Panc1 (cell line): ENCODE measurements around the gene TRAK1. TPM values are rescaled to one million over a fixed set of nuclear protein-coding genes. Genes with fewer than 3 reads are reported as not detected.

Experiments used
- ATAC-seq: fragments of 200-7000 bp; cut with Tn5 transposase; 2 replicates; pipeline ENCODE4 v1.9.1; 2020; ENCODE audit warnings: mild to moderate bottlenecking, moderate library complexity
- BruUV-seq: library from RNA; stranded (reverse); fragments of 400-500 nt; replicated peaks from 2 replicates; lab custom pipeline; 2021; lab: Mats Ljungman, UMichigan
- CTCF ChIA-PET: fragments of 300-600 bp; sonication (Branson Sonifier 250); formaldehyde crosslinking; loops from one replicate; lab custom pipeline; 2022; ENCODE audit warnings: antibody characterized with exemption; lab: Charles Lee
- POLR2A ChIA-PET: fragments of 300-600 bp; sonication (Branson Sonifier 250); formaldehyde crosslinking; loops from one replicate; lab custom pipeline; 2022; ENCODE audit warnings: antibody characterized with exemption; lab: Charles Lee
- DNase-seq: peaks from one replicate; pipeline ENCODE4 v3.0.0-alpha.2; 2010; ENCODE audit warnings: low read depth, low spot score
- H3K27ac ChIP-seq: 2 replicates; pipeline ENCODE4 v1.5.1; 2011; ENCODE audit warnings: mild to moderate bottlenecking, low read length, inconsistent platforms
- H3K27me3 ChIP-seq: fragments of 200-500 bp; sonication (Bioruptor generic); 2 replicates; pipeline ENCODE4 v1.6.0; 2014; ENCODE audit warnings: low read length, inconsistent platforms; ENCODE audit not compliant: control insufficient read depth, insufficient read depth
- H3K36me3 ChIP-seq: fragments of 200-500 bp; sonication (Bioruptor generic); 2 replicates; pipeline ENCODE4 v1.5.1; 2014; ENCODE audit warnings: inconsistent platforms, mild to moderate bottlenecking, low read length, moderate library complexity; ENCODE audit not compliant: control insufficient read depth, insufficient read depth
- H3K4me1 ChIP-seq: 2 replicates; pipeline ENCODE4 v1.5.1; 2011; ENCODE audit warnings: inconsistent platforms, mild to moderate bottlenecking, low read length, moderate library complexity; ENCODE audit not compliant: control insufficient read depth, insufficient read depth
- H3K4me3 ChIP-seq, 2 experiments: 2 replicates each; pipeline ENCODE4 v1.5.1; 2011 to 2012; ENCODE audit warnings: low read depth in 2 of 2, low read length in 2 of 2, mild to moderate bottlenecking in 2 of 2, inconsistent platforms in 1 of 2, moderate library complexity in 1 of 2
- H3K9me3 ChIP-seq: fragments of 200-500 bp; sonication (Bioruptor generic); 2 replicates; pipeline ENCODE4 v1.5.1; 2014; ENCODE audit warnings: low read depth, mild to moderate bottlenecking, inconsistent platforms, low read length, moderate library complexity; ENCODE audit not compliant: control insufficient read depth, insufficient read depth
- POLR2AphosphoS5 ChIP-seq: IDR thresholded peaks from 2 replicates; pipeline ENCODE4 v1.6.1; 2012; ENCODE audit warnings: mild to moderate bottlenecking, low read depth, low read length, moderate library complexity
- SIN3A ChIP-seq: IDR thresholded peaks from 2 replicates; pipeline ENCODE4 v1.6.1; 2012; ENCODE audit warnings: low read depth, mild to moderate bottlenecking, low read length, moderate library complexity, borderline replicate concordance; ENCODE audit not compliant: insufficient read depth
- TCF7L2 ChIP-seq: IDR thresholded peaks from 2 replicates; pipeline ENCODE4 v1.6.1; 2011; ENCODE audit warnings: mild to moderate bottlenecking, low read depth, low read length, inconsistent platforms
- in situ Hi-C: cut with HindIII; loops from 2 replicates; pipeline ENCODE4 v1.10.0; 2016; ENCODE audit warnings: low sequenced_read_pairs, low pct_unique_long_range_greater_than_20kb
- intact Hi-C: fragments of 100-400 bp; cut with micrococcal nuclease; formaldehyde crosslinking; loops from one replicate; pipeline ENCODE4 v1.10.0; 2022; ENCODE audit not compliant: unreplicated experiment
- total RNA-seq: library from RNA; stranded (reverse); gene quantifications from one replicate; pipeline ENCODE4 v1.2.1, GENCODE V29; 2021; ENCODE audit not compliant: unreplicated experiment
- TF ChIP-seq, protein P1 (sequence below): fragments of 450-650 bp; IDR thresholded peaks from 2 replicates; pipeline ENCODE4 v1.5.1; 2017; ENCODE audit warnings: mild to moderate bottlenecking
- TF ChIP-seq, protein P2 (sequence below), 2 experiments: IDR thresholded peaks; 2 replicates each; pipeline ENCODE4 v1.6.1; 2011 to 2012; ENCODE audit warnings: low read depth in 2 of 2, control low read depth in 1 of 2, low read length in 1 of 2, mild to moderate bottlenecking in 1 of 2, moderate library complexity in 1 of 2; ENCODE audit not compliant: insufficient read depth in 1 of 2

The TRAK1 gene
- total RNA-seq, 1 experiment from 2014 or later, result 38.4 TPM

DNA sequence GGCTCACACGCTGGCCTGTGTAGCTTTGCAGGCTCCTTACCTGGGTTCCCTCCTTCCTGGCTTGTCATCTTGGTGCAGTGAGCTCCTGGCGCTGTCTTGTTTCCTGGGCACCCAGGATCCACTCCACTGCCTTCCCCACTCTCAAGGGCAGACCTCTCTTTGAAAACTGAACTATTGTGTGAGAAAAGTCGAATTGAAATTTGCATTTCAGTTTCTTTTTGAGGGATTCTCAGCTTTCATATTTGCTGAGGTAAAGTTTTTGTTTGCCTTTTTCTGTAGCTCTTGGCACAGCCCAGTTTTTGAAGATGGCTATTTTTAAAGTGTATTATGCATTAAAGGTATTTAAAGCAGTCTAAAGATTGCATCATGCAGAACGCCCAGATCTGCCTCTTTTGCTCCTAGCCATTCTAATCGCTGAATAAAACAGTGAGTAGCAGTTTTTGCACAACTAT is 104.7 kb downstream of the TRAK1 start:
- no peaks in the 10 kb centered on the region for H3K4me1 ChIP-seq
- CTCF ChIA-PET, result interaction anchor here (0.6 kb wide), 1 partner anchor 233 kb away, joined by 3 read pairs; no protein-coding TSS in a partner anchor
- POLR2A ChIA-PET, result no interaction called here
- intact Hi-C loops (no loop called here), in situ Hi-C loops (no loop called here)
- ATAC-seq (no peak), DNase-seq (no peak)
- TF ChIP-seq TCF7L2 (no peak), POLR2AphosphoS5 (no peak), SIN3A (no peak)
- TF ChIP-seq, protein P1, sequence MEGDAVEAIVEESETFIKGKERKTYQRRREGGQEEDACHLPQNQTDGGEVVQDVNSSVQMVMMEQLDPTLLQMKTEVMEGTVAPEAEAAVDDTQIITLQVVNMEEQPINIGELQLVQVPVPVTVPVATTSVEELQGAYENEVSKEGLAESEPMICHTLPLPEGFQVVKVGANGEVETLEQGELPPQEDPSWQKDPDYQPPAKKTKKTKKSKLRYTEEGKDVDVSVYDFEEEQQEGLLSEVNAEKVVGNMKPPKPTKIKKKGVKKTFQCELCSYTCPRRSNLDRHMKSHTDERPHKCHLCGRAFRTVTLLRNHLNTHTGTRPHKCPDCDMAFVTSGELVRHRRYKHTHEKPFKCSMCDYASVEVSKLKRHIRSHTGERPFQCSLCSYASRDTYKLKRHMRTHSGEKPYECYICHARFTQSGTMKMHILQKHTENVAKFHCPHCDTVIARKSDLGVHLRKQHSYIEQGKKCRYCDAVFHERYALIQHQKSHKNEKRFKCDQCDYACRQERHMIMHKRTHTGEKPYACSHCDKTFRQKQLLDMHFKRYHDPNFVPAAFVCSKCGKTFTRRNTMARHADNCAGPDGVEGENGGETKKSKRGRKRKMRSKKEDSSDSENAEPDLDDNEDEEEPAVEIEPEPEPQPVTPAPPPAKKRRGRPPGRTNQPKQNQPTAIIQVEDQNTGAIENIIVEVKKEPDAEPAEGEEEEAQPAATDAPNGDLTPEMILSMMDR, result no peak
- TF ChIP-seq, protein P2, sequence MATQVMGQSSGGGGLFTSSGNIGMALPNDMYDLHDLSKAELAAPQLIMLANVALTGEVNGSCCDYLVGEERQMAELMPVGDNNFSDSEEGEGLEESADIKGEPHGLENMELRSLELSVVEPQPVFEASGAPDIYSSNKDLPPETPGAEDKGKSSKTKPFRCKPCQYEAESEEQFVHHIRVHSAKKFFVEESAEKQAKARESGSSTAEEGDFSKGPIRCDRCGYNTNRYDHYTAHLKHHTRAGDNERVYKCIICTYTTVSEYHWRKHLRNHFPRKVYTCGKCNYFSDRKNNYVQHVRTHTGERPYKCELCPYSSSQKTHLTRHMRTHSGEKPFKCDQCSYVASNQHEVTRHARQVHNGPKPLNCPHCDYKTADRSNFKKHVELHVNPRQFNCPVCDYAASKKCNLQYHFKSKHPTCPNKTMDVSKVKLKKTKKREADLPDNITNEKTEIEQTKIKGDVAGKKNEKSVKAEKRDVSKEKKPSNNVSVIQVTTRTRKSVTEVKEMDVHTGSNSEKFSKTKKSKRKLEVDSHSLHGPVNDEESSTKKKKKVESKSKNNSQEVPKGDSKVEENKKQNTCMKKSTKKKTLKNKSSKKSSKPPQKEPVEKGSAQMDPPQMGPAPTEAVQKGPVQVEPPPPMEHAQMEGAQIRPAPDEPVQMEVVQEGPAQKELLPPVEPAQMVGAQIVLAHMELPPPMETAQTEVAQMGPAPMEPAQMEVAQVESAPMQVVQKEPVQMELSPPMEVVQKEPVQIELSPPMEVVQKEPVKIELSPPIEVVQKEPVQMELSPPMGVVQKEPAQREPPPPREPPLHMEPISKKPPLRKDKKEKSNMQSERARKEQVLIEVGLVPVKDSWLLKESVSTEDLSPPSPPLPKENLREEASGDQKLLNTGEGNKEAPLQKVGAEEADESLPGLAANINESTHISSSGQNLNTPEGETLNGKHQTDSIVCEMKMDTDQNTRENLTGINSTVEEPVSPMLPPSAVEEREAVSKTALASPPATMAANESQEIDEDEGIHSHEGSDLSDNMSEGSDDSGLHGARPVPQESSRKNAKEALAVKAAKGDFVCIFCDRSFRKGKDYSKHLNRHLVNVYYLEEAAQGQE (IDR thresholded peaks at IDR 0.05; ENCODE audit: insufficient read depth in 1 of 2, low read depth in 2 of 2, low read length in 1 of 2), result no peak
- H3K27ac ChIP-seq, result no peak overlapping the region
- H3K27me3 ChIP-seq, result no peaks in the 10 kb centered on the region
- no TSS peak for BruUV-seq
- H3K36me3 ChIP-seq, result peaks cover 6% of the 10 kb centered on the region; the same call in 1 of the 2 replicates
- no peaks in the 10 kb centered on the region for H3K9me3 ChIP-seq
- H3K4me3 ChIP-seq, result no peak overlapping the region

DNA sequence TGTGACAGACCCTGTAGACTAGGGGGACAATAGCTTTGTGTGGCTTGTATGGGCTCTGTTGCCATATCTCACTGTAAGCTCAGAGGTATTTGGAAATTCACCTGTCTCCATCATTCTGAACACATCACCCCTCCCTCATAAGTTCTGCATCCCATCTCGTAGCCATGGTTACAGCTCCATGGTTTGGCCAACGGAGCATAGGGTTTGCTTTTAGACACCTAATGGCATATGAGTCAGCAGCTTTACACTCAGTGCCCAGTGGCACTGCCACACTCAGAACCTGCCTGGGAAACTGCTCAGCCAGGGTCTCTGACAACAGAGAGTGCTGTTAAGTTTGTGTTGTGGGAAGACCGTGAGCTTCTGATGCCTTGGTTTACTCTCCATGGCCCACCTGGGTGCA is 107.6 kb downstream of the TRAK1 start:
- ATAC-seq, result no peak
- no peak for DNase-seq
- TF ChIP-seq, protein P1, result no peak
- no peak for TF ChIP-seq SIN3A
- TF ChIP-seq TCF7L2, result no peak
- no peak for TF ChIP-seq POLR2AphosphoS5
- TF ChIP-seq, protein P2 (IDR thresholded peaks at IDR 0.05; ENCODE audit: insufficient read depth in 1 of 2, low read depth in 2 of 2, low read length in 1 of 2), result no peak
- Histone ChIP-seq H3K36me3 (peaks cover 4% of the 10 kb centered on the region; the same call in 1 of the 2 replicates), H3K4me1 (no peaks in the 10 kb centered on the region), H3K27ac (no peak overlapping the region), H3K4me3 (no peak overlapping the region), H3K9me3 (no peaks in the 10 kb centered on the region), H3K27me3 (no peaks in the 10 kb centered on the region)
- intact Hi-C loops, result no loop called here
- in situ Hi-C loops, result no loop called here
- no TSS peak for BruUV-seq
- ChIA-PET CTCF (interaction anchor here (0.6 kb wide), 1 partner anchor 264 kb away, joined by 9 read pairs; no protein-coding TSS in a partner anchor), POLR2A (no interaction called here)
